ENCODE measurements around the gene ALG5.

GRCh38 chr13:36915106-36915505, 84.0 kb downstream of the ALG5 start:
- no peak for TF ChIP-seq EZH2 (IDR thresholded peaks at IDR 0.05; ENCODE audit: insufficient read depth, poor library complexity, severe bottlenecking)
- no peak for TF ChIP-seq EZH2phosphoT487 (IDR thresholded peaks at IDR 0.05; ENCODE audit: insufficient read depth, low read depth)
